H1 (cell line): ENCODE results near the gene PRKAR2B. TPM values are rescaled to one million over a fixed set of nuclear protein-coding genes. Genes with fewer than 3 reads are reported as not detected.

Source experiments
- KDM5A ChIP-seq: fragments of 200-600 bp; IDR thresholded peaks from 2 replicates; pipeline ENCODE4 v1.7.1; 2012; ENCODE audit warnings: mild to moderate bottlenecking, low read length, inconsistent platforms, mixed read lengths
- polyA plus RNA-seq, 7 experiments: library from polyadenylated mRNA; depleted of rRNA in 3 of 7; stranded (reverse) in 5 of 7; unstranded in 2 of 7; fragments of >200 nt in 5 of 7; fragments of 200-250 nt in 2 of 7; gene quantifications; 1 replicate in 5 of 7; 2 replicates in 1 of 7; 4 replicates in 1 of 7; pipeline versions ENCODE4 v1.2.1 to v1.2.3, GENCODE V29; 2011 to 2013; ENCODE audit warnings: missing spikeins in 2 of 7, mixed read lengths in 2 of 7
- total RNA-seq: library from RNA; stranded (reverse); fragmentation: NEBNext Ultra II Directional; extraction: Animal tissue kit (Norgen Biotek cat#: 25700); gene quantifications from 2 replicates; pipeline ENCODE4 v1.2.1, GENCODE V29; 2021
- TF ChIP-seq, protein P1 (sequence below): IDR thresholded peaks from 2 replicates; pipeline ENCODE4 v1.6.1; 2012; ENCODE audit warnings: low read length, inconsistent platforms

PRKAR2B gene
- total and polyA plus RNA-seq, 2 of the 8 experiments (the other 6 are each of a cell fraction or from before 2014, with no cell fraction given): 10.4 to 37.0 TPM

DNA sequence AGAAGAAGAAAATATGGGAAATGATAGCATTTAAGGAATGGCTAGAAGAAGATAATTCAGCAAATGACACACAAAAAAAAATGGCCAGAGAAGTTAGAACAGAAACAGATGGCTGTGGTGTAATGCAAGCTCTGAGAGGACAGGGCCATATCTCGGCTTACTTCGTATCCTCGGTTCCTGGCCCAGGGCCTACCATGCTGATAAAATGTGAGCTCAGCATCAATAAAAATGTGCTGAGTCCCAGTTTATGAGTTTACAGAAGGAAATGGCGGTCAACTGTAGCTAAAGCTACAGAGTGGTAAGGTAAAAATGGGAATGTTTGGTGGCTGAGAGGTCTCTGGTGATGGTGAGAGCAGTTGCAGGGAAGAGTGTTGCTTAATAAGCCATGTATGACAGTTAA, 165.1 kb downstream of the PRKAR2B start (continued):
- TF ChIP-seq, protein P1, sequence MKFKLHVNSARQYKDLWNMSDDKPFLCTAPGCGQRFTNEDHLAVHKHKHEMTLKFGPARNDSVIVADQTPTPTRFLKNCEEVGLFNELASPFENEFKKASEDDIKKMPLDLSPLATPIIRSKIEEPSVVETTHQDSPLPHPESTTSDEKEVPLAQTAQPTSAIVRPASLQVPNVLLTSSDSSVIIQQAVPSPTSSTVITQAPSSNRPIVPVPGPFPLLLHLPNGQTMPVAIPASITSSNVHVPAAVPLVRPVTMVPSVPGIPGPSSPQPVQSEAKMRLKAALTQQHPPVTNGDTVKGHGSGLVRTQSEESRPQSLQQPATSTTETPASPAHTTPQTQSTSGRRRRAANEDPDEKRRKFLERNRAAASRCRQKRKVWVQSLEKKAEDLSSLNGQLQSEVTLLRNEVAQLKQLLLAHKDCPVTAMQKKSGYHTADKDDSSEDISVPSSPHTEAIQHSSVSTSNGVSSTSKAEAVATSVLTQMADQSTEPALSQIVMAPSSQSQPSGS: no peak
- no peak for TF ChIP-seq KDM5A
